Subcutaneous adipose tissue (tissue), 4 donors: ENCODE measurements around the gene RNF217. TPM values are rescaled to one million over a fixed set of nuclear protein-coding genes. Genes with fewer than 3 reads are reported as not detected.

Source experiments
- CTCF ChIP-seq: fragments of 450-650 bp; IDR thresholded peaks from one replicate; pipeline ENCODE4 v1.5.1; 2016; ENCODE audit warnings: low read depth, mild to moderate bottlenecking, control low read depth, antibody characterized with exemption, moderate library complexity
- total RNA-seq, 4 donors: library from RNA; depleted of rRNA; stranded (reverse); fragments of >200 nt; gene quantifications; one replicate each; pipeline ENCODE4 v1.1.0, GENCODE V29; 2016

Gene RNF217
- total RNA-seq, 4 donors from 2014 or later, result 41.8 to 69.5 (median 47.2) TPM

GRCh38 chr6:124956018-124956417 lies 6.2 kb upstream of the RNF217 start:
- no peak for TF ChIP-seq CTCF

GRCh38 chr6:124958149-124958548 lies 4.1 kb upstream of the RNF217 start:
- no peak for TF ChIP-seq CTCF

- no peak for TF ChIP-seq CTCF
Measured at GRCh38 chr6:124958759-124959354, 3.4 kb upstream of the RNF217 start.

GRCh38 chr6:124960757-124961463 lies 1.3 kb upstream of the RNF217 start:
- TF ChIP-seq CTCF, result no peak

- TF ChIP-seq CTCF, result no peak
Measured at GRCh38 chr6:124961464-124961776, 817 bp upstream of the RNF217 start.

GRCh38 chr6:124962639-124963415 lies 590 bp downstream of the RNF217 start:
- TF ChIP-seq CTCF, result no peak

GRCh38 chr6:124963416-124963785 lies 1.2 kb downstream of the RNF217 start:
- no peak for TF ChIP-seq CTCF
